ENCODE results near the gene ZPBP. TPM values are rescaled to one million over a fixed set of nuclear protein-coding genes. Genes with fewer than 3 reads are reported as not detected.

ZPBP gene
- polyA plus RNA-seq, 1 donor from 2014 or later, result not detected

DNA sequence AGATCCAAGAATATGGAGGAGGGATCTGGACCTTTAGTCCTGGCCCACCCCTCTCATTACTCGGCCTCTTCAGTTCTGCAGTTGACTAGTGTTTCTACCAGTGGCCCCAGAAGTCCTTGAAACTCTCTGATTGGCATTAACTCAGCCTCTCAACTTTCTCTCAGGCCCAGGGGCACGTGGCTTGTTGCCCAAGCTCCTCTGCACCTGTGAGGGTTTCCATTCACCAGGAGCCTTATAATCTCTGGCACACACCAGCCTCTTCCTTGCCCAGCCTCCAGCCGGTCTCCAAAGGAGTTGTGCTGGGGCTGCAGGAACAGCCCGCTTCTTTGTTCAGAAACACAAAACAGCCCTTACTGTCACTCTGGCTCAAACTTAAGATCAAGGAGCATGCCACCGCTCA, 47.6 kb upstream of the ZPBP start:
- H3K4me2 ChIP-seq (ENCODE audit: low read length), result no peak overlapping the region

GRCh38 chr7:50138101-50138500, 45.1 kb upstream of the ZPBP start:
- Histone ChIP-seq H3K4me2 (ENCODE audit: low read length) (no peak overlapping the region), H3K9ac (ENCODE audit: low read length) (no peak overlapping the region), H3F3A (ENCODE audit: insufficient read depth, low read length, poor library complexity, severe bottlenecking) (no peaks in the 10 kb centered on the region), H3K9me2 (ENCODE audit: insufficient read depth, low read length) (no peaks in the 10 kb centered on the region), H3K36me3 (ENCODE audit: insufficient read depth, low read length) (no peaks in the 10 kb centered on the region), H3K79me2 (replicated peaks; ENCODE audit: insufficient read depth, low read length) (no peaks in the 10 kb centered on the region), H3K27ac (ENCODE audit: low read length) (no peak overlapping the region), H4K20me1 (ENCODE audit: insufficient read depth) (no peaks in the 10 kb centered on the region), H3K9me3 (ENCODE audit: low read length) (no peaks in the 10 kb centered on the region), H3K4me3 (ENCODE audit: low read length) (no peak overlapping the region), H2AFZ (ENCODE audit: low read depth, low read length) (no peak overlapping the region), H3K27me3 (ENCODE audit: insufficient read depth, low read depth, low read length) (no peaks in the 10 kb centered on the region)
- TF ChIP-seq EP300 (conservative IDR thresholded peaks at IDR 0.05; ENCODE audit: poor library complexity, severe bottlenecking) (no peak), EZH2 (IDR thresholded peaks at IDR 0.05; ENCODE audit: borderline replicate concordance, insufficient read depth, low read length, poor library complexity, severe bottlenecking) (no peak), POLR2AphosphoS5 (IDR thresholded peaks at IDR 0.05) (no peak), SMC3 (conservative IDR thresholded peaks at IDR 0.05; ENCODE audit: poor library complexity) (no peak), RAD21 (conservative IDR thresholded peaks at IDR 0.05) (no peak), TAF1 (IDR thresholded peaks at IDR 0.05; ENCODE audit: low read depth) (no peak), MXI1 (conservative IDR thresholded peaks at IDR 0.05; ENCODE audit: poor library complexity, severe bottlenecking) (no peak), CTCF (IDR thresholded peaks at IDR 0.05; ENCODE audit: poor library complexity, severe bottlenecking) (no peak)
- TF ChIP-seq, protein P1, sequence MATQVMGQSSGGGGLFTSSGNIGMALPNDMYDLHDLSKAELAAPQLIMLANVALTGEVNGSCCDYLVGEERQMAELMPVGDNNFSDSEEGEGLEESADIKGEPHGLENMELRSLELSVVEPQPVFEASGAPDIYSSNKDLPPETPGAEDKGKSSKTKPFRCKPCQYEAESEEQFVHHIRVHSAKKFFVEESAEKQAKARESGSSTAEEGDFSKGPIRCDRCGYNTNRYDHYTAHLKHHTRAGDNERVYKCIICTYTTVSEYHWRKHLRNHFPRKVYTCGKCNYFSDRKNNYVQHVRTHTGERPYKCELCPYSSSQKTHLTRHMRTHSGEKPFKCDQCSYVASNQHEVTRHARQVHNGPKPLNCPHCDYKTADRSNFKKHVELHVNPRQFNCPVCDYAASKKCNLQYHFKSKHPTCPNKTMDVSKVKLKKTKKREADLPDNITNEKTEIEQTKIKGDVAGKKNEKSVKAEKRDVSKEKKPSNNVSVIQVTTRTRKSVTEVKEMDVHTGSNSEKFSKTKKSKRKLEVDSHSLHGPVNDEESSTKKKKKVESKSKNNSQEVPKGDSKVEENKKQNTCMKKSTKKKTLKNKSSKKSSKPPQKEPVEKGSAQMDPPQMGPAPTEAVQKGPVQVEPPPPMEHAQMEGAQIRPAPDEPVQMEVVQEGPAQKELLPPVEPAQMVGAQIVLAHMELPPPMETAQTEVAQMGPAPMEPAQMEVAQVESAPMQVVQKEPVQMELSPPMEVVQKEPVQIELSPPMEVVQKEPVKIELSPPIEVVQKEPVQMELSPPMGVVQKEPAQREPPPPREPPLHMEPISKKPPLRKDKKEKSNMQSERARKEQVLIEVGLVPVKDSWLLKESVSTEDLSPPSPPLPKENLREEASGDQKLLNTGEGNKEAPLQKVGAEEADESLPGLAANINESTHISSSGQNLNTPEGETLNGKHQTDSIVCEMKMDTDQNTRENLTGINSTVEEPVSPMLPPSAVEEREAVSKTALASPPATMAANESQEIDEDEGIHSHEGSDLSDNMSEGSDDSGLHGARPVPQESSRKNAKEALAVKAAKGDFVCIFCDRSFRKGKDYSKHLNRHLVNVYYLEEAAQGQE (IDR thresholded peaks at IDR 0.05; ENCODE audit: borderline replicate concordance), result no peak

More for the DNA sequence above, 47.6 kb upstream of the ZPBP start:
- Histone ChIP-seq H3K27me3 (ENCODE audit: insufficient read depth, low read depth, low read length) (no peaks in the 10 kb centered on the region), H4K20me1 (ENCODE audit: insufficient read depth) (no peaks in the 10 kb centered on the region), H3F3A (ENCODE audit: insufficient read depth, low read length, poor library complexity, severe bottlenecking) (no peaks in the 10 kb centered on the region), H3K79me2 (replicated peaks; ENCODE audit: insufficient read depth, low read length) (no peaks in the 10 kb centered on the region), H2AFZ (ENCODE audit: low read depth, low read length) (no peak overlapping the region), H3K36me3 (ENCODE audit: insufficient read depth, low read length) (no peaks in the 10 kb centered on the region), H3K9me2 (ENCODE audit: insufficient read depth, low read length) (no peaks in the 10 kb centered on the region), H3K27ac (ENCODE audit: low read length) (no peak overlapping the region), H3K9ac (ENCODE audit: low read length) (no peak overlapping the region), H3K9me3 (ENCODE audit: low read length) (no peaks in the 10 kb centered on the region), H3K4me3 (ENCODE audit: low read length) (no peak overlapping the region)
- TF ChIP-seq TAF1 (IDR thresholded peaks at IDR 0.05; ENCODE audit: low read depth), result no peak
- TF ChIP-seq MXI1 (conservative IDR thresholded peaks at IDR 0.05; ENCODE audit: poor library complexity, severe bottlenecking), result no peak
- TF ChIP-seq POLR2AphosphoS5 (IDR thresholded peaks at IDR 0.05), result no peak
- no peak for TF ChIP-seq RAD21 (conservative IDR thresholded peaks at IDR 0.05)
- TF ChIP-seq SMC3 (conservative IDR thresholded peaks at IDR 0.05; ENCODE audit: poor library complexity), result no peak
